IMR-90 (cell line): ENCODE measurements around the gene HS2ST1. TPM values are rescaled to one million over a fixed set of nuclear protein-coding genes. Genes with fewer than 3 reads are reported as not detected.

Experiments used
- ATAC-seq: fragments of 200-7000 bp; cut with Tn5 transposase; 2 replicates; pipeline ENCODE4 v1.9.1; 2020; ENCODE audit warnings: low read depth, mild to moderate bottlenecking, moderate library complexity
- BruUV-seq: library from RNA; stranded (reverse); fragments of 400-500 nt; replicated peaks from 2 replicates; lab custom pipeline; 2021; lab: Mats Ljungman, UMichigan
- CTCF ChIA-PET: fragments of 300-600 bp; formaldehyde crosslinking; extraction: SDS; loops from one replicate; lab custom pipeline; 2021; ENCODE audit warnings: antibody characterized with exemption; lab: Yijun Ruan, JAX
- POLR2A ChIA-PET: fragments of 300-600 bp; sonication (Branson Sonifier 250); formaldehyde crosslinking; loops from one replicate; lab custom pipeline; 2022; ENCODE audit warnings: antibody characterized with exemption; ENCODE audit not compliant: unreplicated experiment; lab: Charles Lee
- DNase-seq: peaks from one replicate; pipeline ENCODE4 v3.0.0; 2013
- H2AFZ ChIP-seq: replicated peaks from 2 replicates; pipeline ENCODE3; 2013; ENCODE audit warnings: low read length, mild to moderate bottlenecking; ENCODE audit not compliant: poor library complexity
- H2AK5ac ChIP-seq: 2 replicates; pipeline ENCODE4 v1.6.1; 2013; ENCODE audit warnings: low read depth, low read length, inconsistent platforms
- H2AK9ac ChIP-seq: replicated peaks from 2 replicates; pipeline ENCODE3; 2013; ENCODE audit warnings: mild to moderate bottlenecking, low read depth, low read length, moderate library complexity; ENCODE audit not compliant: poor library complexity
- H2BK120ac ChIP-seq: 2 replicates; pipeline ENCODE4 v1.6.1; 2013; ENCODE audit warnings: low read depth, low read length, inconsistent platforms
- H2BK15ac ChIP-seq: 3 replicates; pipeline ENCODE4 v1.6.1; 2013; ENCODE audit warnings: low read depth, low read length, inconsistent platforms
- H2BK20ac ChIP-seq: 2 replicates; pipeline ENCODE4 v1.6.1; 2013; ENCODE audit warnings: low read depth, mild to moderate bottlenecking, inconsistent platforms, low read length, moderate library complexity
- H2BK5ac ChIP-seq: 2 replicates; pipeline ENCODE4 v1.6.1; 2013; ENCODE audit warnings: mild to moderate bottlenecking, low read depth, low read length, inconsistent platforms; ENCODE audit not compliant: poor library complexity, severe bottlenecking
- H3K14ac ChIP-seq: replicated peaks from 2 replicates; pipeline ENCODE4 v1.6.1; 2013; ENCODE audit warnings: low read depth, low read length, inconsistent platforms
- H3K18ac ChIP-seq: 2 replicates; pipeline ENCODE4 v1.6.1; 2013; ENCODE audit warnings: low read depth, low read length, control low read depth
- H3K23ac ChIP-seq: 2 replicates; pipeline ENCODE4 v1.6.1; 2013; ENCODE audit warnings: low read depth, low read length, inconsistent platforms
- H3K27ac ChIP-seq: 2 replicates; pipeline ENCODE4 v1.5.1; 2013; ENCODE audit warnings: mild to moderate bottlenecking, control low read depth, low read length; ENCODE audit not compliant: insufficient read depth
- H3K27me3 ChIP-seq: 2 replicates; pipeline ENCODE4 v1.6.1; 2013; ENCODE audit warnings: low read length; ENCODE audit not compliant: control insufficient read depth, insufficient read depth
- H3K36me3 ChIP-seq: 2 replicates; pipeline ENCODE4 v1.6.1; 2013; ENCODE audit warnings: low read length, mixed read lengths; ENCODE audit not compliant: control insufficient read depth, insufficient read depth
- H3K4ac ChIP-seq: 2 replicates; pipeline ENCODE4 v1.6.1; 2013; ENCODE audit warnings: low read depth, low read length, inconsistent platforms
- H3K4me1 ChIP-seq: 2 replicates; pipeline ENCODE4 v1.6.1; 2013; ENCODE audit warnings: low read length, mixed read lengths; ENCODE audit not compliant: control insufficient read depth, insufficient read depth
- H3K4me2 ChIP-seq: 2 replicates; pipeline ENCODE4 v1.6.1; 2013; ENCODE audit warnings: low read depth, mild to moderate bottlenecking, control low read depth, low read length, moderate library complexity
- H3K4me3 ChIP-seq: 2 replicates; pipeline ENCODE4 v1.5.1; 2013; ENCODE audit warnings: low read depth, mild to moderate bottlenecking, control low read depth, low read length, moderate library complexity; ENCODE audit not compliant: insufficient read depth
- H3K56ac ChIP-seq: 2 replicates; pipeline ENCODE4 v1.6.1; 2013; ENCODE audit warnings: low read length, inconsistent platforms; ENCODE audit not compliant: insufficient read depth; ENCODE audit errors: extremely low read depth
- H3K79me1 ChIP-seq, 2 experiments: 2 replicates each; pipeline ENCODE4 v1.6.1; 2013; ENCODE audit warnings: low read length in 2 of 2, inconsistent platforms in 1 of 2, low read depth in 1 of 2
- H3K9ac ChIP-seq: 2 replicates; pipeline ENCODE4 v1.6.1; 2013; ENCODE audit warnings: low read depth, low read length, control low read depth
- H3K9me1 ChIP-seq: 2 replicates; pipeline ENCODE4 v1.6.1; 2013; ENCODE audit warnings: low read length, inconsistent platforms; ENCODE audit not compliant: insufficient read depth
- H3K9me3 ChIP-seq: 2 replicates; pipeline ENCODE4 v1.6.1; 2013; ENCODE audit warnings: low read length; ENCODE audit not compliant: control insufficient read depth, insufficient read depth
- H4K20me1 ChIP-seq: 2 replicates; pipeline ENCODE4 v1.6.1; 2013; ENCODE audit warnings: low read length, inconsistent platforms; ENCODE audit not compliant: insufficient read depth
- H4K5ac ChIP-seq: 2 replicates; pipeline ENCODE4 v1.6.1; 2013; ENCODE audit warnings: mild to moderate bottlenecking, low read depth, low read length, control low read depth
- H4K8ac ChIP-seq, 2 experiments: 2 replicates each; pipeline ENCODE4 v1.6.1; 2013; ENCODE audit warnings: low read depth in 2 of 2, low read length in 2 of 2, control low read depth in 1 of 2, inconsistent platforms in 1 of 2
- H4K91ac ChIP-seq: 2 replicates; pipeline ENCODE4 v1.6.1; 2013; ENCODE audit warnings: low read depth, low read length, inconsistent platforms; ENCODE audit not compliant: insufficient read depth
- CEBPB ChIP-seq: IDR thresholded peaks from 2 replicates; pipeline ENCODE4 v1.6.1; 2012; ENCODE audit warnings: low read depth, low read length, improper control_type of control experiment
- MAFK ChIP-seq: IDR thresholded peaks from 2 replicates; pipeline ENCODE4 v1.6.1; 2012; ENCODE audit warnings: low read depth, low read length, improper control_type of control experiment
- MAZ ChIP-seq: IDR thresholded peaks from 2 replicates; pipeline ENCODE4 v1.6.1; 2012; ENCODE audit warnings: low read depth, mild to moderate bottlenecking, low read length, improper control_type of control experiment, moderate library complexity, borderline replicate concordance
- MXI1 ChIP-seq: IDR thresholded peaks from 2 replicates; pipeline ENCODE4 v1.6.1; 2012; ENCODE audit warnings: low read depth, mild to moderate bottlenecking, low read length, moderate library complexity, borderline replicate concordance
- POLR2A ChIP-seq: IDR thresholded peaks from 2 replicates; pipeline ENCODE4 v1.6.1; 2012; ENCODE audit warnings: mild to moderate bottlenecking, low read depth, low read length
- RAD21 ChIP-seq: IDR thresholded peaks from 2 replicates; pipeline ENCODE4 v1.6.1; 2012; ENCODE audit warnings: low read length, improper control_type of control experiment
- RFX5 ChIP-seq: IDR thresholded peaks from 2 replicates; pipeline ENCODE4 v1.8.0; 2012; ENCODE audit warnings: low read depth, mild to moderate bottlenecking, low read length, moderate library complexity
- SMC3 ChIP-seq: fragments of 150-350 bp; IDR thresholded peaks from 2 replicates; pipeline ENCODE4 v1.6.1; 2016; ENCODE audit warnings: low read depth, mild to moderate bottlenecking, antibody characterized with exemption, low read length, moderate library complexity
- WGBS, 2 experiments: methylation state at CpG; one replicate each; pipeline versions ENCODE4 v1.1.5 to v1.1.7; 2013; ENCODE audit warnings: missing lambda C conversion rate in 2 of 2; ENCODE audit not compliant: insufficient read length in 1 of 2; ENCODE audit errors: extremely low coverage in 2 of 2; 5-methylcytosine and 5-hydroxymethylcytosine counted together
- dilution Hi-C: fragments of 300-500 bp; cut with HindIII; formaldehyde crosslinking; loops from one replicate; pipeline ENCODE4 v1.14.3; 2018; ENCODE audit warnings: low sequenced_read_pairs; ENCODE audit not compliant: unreplicated experiment
- in situ Hi-C: fragments of 300-500 bp; cut with MboI; formaldehyde crosslinking; loops from 3 replicates; pipeline ENCODE4 v1.14.3; 2019; ENCODE audit warnings: low sequenced_read_pairs, inconsistent platforms, mixed read lengths
- intact Hi-C: fragments of 100-400 bp; cut with micrococcal nuclease; formaldehyde crosslinking; loops from 2 replicates; pipeline ENCODE4 v1.10.0; 2022
- polyA plus RNA-seq, 3 experiments: library from polyadenylated mRNA; depleted of rRNA; stranded (reverse); fragments of >200 nt; gene quantifications; 2 replicates each; pipeline ENCODE4 v1.2.3, GENCODE V29; 2012; ENCODE audit warnings: low replicate concordance in 1 of 3
- total RNA-seq: library from RNA; depleted of rRNA; stranded (reverse); fragments of >200 nt; gene quantifications from 2 replicates; pipeline ENCODE4 v1.2.3, GENCODE V29; 2012
- TF ChIP-seq, protein P1 (sequence below): conservative IDR thresholded peaks from 2 replicates; pipeline ENCODE4 v1.5.1; 2012; ENCODE audit warnings: mild to moderate bottlenecking, low read depth, low read length, improper control_type of control experiment
- TF ChIP-seq, protein P2 (sequence below): fragments of 150-350 bp; IDR thresholded peaks from 2 replicates; pipeline ENCODE4 v1.6.1; 2017; ENCODE audit warnings: mild to moderate bottlenecking, antibody characterized with exemption, low read length, low read depth

Gene HS2ST1
- total and polyA plus RNA-seq, 2 of the 4 experiments (the other 2 are of a cell fraction): 7.8 to 13.1 TPM

DNA sequence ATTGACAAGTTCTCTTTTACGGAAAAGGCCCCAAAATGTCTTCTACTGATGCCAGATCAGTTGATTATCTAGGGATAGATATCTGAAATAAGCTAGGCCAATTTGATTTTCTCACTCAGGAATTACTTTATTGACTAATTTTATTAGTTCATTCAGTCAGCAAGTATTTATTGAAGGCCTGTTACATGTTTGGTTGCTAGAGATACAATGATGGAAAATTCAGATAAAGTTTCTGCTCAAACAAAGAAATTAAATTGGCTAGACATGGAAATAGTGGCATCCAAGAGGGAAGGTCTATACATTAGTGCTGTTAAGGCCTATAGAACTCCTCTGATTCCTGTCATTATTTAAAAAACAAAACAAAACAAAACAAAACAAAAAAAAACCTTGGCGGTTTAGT is 56.5 kb downstream of the HS2ST1 start:
- no peak overlapping the region for H4K91ac ChIP-seq
- WGBS, 2 experiments: no CpG with 5 or more reads among the region's 2 CpGs
- no peaks in the 10 kb centered on the region for H3K36me3 ChIP-seq
- intact Hi-C loops: no loop called here
- ATAC-seq (no peak), DNase-seq (no peak)
- H3K56ac ChIP-seq: no peak overlapping the region
- no peak overlapping the region for H3K4me2 ChIP-seq
- no peak overlapping the region for H3K9ac ChIP-seq
- no peak overlapping the region for H3K23ac ChIP-seq
- no peak overlapping the region for H3K4me3 ChIP-seq
- no peak overlapping the region for H3K18ac ChIP-seq
- no peaks in the 10 kb centered on the region for H3K9me1 ChIP-seq
- no TSS peak for BruUV-seq
- H4K5ac ChIP-seq: no peak overlapping the region
- dilution Hi-C loops: no loop called here
- in situ Hi-C loops: loop anchor here (25.0 kb wide), 1 partner anchor 584 kb away; the partner anchor contains the start of gene ODF2L
- no peaks in the 10 kb centered on the region for H3K4me1 ChIP-seq
- no peak overlapping the region for H2BK120ac ChIP-seq
- H2BK15ac ChIP-seq: no peak overlapping the region
- no peak overlapping the region for H2BK5ac ChIP-seq
- CTCF ChIA-PET: interaction anchor here (0.8 kb wide), 1 partner anchor 13 kb away, joined by 7 read pairs; no protein-coding TSS in a partner anchor
- POLR2A ChIA-PET: no interaction called here
- no peak overlapping the region for H3K27ac ChIP-seq
- H2AK5ac ChIP-seq: no peak overlapping the region
- no peak overlapping the region for H3K14ac ChIP-seq
- no peak overlapping the region for H3K4ac ChIP-seq
- no peaks in the 10 kb centered on the region for H3K27me3 ChIP-seq
- no peak overlapping the region for H2AK9ac ChIP-seq
- H2AFZ ChIP-seq: no peak overlapping the region
- no peak for TF ChIP-seq CEBPB
- TF ChIP-seq MAZ: no peak
- TF ChIP-seq RAD21: no peak
- no peak for TF ChIP-seq MXI1
- TF ChIP-seq MAFK: no peak
- TF ChIP-seq SMC3: no peak
- TF ChIP-seq RFX5: no peak
- no peak for TF ChIP-seq POLR2A
- TF ChIP-seq, protein P1, sequence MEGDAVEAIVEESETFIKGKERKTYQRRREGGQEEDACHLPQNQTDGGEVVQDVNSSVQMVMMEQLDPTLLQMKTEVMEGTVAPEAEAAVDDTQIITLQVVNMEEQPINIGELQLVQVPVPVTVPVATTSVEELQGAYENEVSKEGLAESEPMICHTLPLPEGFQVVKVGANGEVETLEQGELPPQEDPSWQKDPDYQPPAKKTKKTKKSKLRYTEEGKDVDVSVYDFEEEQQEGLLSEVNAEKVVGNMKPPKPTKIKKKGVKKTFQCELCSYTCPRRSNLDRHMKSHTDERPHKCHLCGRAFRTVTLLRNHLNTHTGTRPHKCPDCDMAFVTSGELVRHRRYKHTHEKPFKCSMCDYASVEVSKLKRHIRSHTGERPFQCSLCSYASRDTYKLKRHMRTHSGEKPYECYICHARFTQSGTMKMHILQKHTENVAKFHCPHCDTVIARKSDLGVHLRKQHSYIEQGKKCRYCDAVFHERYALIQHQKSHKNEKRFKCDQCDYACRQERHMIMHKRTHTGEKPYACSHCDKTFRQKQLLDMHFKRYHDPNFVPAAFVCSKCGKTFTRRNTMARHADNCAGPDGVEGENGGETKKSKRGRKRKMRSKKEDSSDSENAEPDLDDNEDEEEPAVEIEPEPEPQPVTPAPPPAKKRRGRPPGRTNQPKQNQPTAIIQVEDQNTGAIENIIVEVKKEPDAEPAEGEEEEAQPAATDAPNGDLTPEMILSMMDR: no peak
- TF ChIP-seq, protein P2, sequence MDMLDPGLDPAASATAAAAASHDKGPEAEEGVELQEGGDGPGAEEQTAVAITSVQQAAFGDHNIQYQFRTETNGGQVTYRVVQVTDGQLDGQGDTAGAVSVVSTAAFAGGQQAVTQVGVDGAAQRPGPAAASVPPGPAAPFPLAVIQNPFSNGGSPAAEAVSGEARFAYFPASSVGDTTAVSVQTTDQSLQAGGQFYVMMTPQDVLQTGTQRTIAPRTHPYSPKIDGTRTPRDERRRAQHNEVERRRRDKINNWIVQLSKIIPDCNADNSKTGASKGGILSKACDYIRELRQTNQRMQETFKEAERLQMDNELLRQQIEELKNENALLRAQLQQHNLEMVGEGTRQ: no peak
- peaks cover 0 to 16% of the 10 kb centered on the region in 2 experiments; a peak in 2 of 4 replicates for H3K79me1 ChIP-seq
- no peak overlapping the region for H4K8ac ChIP-seq
- no peaks in the 10 kb centered on the region for H4K20me1 ChIP-seq
- H2BK20ac ChIP-seq: no peak overlapping the region
- no peaks in the 10 kb centered on the region for H3K9me3 ChIP-seq
